Glomerular visceral epithelial cell (primary cell): ENCODE results near the gene C6orf15.

ENCODE experiments used
- DNase-seq: peaks from one replicate; pipeline ENCODE4 v3.0.0-alpha.2; 2016; ENCODE audit errors: extremely low spot score

The C6orf15 gene

GRCh38 chr6:31130751-31131150 lies 18.4 kb upstream of the C6orf15 start:
- no peak for DNase-seq

- DNase-seq = no peak
These were observed 16.8 kb upstream of the C6orf15 start for GRCh38 chr6:31129130-31129529.

DNA sequence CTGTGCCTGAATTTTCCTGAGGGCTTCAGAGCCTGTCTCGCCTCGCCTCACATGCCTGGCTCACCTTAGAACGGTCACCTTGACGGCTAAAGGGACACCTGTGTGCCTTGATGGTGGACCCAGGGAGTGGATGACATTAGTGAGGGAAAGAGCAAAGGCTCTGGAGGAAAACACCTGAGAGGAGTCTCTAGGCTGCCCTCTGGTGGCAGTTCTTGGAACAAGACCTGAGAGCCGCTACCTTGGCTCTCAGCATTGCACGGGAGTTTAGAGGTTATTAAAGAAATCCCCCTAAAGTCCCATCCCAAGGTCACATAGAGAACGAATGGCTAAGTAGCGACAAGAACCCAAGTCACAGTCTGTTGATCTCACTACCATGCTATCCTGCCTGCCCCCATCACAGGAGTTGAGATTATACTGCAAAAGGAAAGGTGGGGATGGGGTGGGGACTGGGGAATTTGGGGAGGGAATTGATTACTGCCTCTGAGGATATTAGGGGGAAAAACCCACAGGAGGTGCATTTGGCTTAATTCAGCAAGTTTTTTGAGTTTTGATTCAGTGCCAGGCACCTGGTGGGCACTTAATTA lies 15.8 kb upstream of the C6orf15 start:
- DNase-seq = peak; percentile 68

DNA sequence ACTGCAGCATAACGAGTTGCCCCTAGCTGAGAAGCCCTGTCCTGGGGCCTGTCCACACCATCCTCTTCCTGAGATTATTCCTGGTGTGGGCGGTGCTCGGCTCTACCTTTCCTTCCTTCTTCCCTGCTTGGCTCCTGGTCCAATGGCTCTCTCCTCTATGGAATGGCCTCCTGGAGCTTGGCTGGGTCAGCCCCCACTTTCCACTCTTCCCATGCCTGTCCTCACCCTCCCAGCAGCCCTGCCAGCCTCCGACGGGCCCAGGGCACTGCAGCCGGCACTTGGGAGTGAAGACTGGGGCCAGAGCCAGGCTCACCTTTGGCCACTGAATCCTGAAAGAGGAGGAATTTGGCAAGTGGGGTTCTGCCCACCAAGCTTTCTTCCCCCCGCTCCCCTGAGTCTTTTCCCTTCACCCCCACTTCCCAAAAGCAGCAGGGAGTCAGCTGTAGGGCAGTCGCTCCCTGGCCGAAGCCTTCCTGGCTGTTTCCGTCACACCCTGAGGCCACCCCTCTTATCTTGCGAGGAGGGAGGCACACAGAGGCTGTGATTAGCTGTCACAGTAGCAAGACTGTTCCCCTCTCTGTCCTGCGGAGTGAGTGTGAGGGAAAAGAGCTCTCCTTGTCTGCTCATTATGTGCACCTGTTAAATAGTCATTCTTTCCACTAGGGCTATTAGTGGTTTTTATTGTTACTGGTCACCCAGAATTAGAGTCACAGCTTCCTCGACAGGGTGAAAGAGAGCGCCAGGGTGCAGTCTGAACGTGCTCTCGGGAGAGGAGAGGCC lies 14.2 kb upstream of the C6orf15 start:
- no peak for DNase-seq

DNA sequence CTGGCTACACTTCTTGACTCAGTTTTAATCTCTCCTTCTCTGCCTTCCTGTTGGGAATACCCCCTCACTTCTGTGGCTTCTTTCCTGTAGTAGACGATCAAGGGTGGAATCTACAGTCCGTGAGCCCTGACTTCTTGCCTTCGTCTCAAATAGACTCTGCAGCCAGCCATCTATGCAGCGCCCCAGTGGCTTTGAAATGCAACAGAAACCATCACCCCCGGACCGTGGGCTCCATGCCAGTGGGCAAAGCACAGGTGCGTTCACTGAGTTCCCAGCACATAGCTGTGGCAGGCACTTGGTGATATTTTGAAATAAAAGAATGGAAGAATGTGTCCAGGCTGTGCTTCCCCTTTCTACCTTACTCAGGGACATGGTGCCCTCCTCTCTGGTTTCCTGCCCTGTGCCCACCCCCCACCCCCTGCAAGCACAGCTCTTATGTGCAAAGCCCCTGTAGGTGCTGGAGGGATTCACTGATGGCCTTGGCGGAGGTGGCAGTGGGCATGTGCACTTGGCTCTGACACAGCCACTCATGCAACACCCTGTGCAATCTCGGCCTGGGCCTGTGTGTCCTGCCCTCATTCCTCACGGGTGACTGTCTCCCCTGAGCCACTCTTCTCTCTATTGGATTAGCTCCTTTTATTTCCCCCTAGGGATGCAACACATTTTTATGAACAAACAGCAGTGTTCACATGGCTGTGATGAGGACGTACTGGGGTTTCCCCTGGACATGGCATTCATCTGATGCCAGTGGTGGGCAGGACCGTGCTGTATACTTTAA lies 13.4 kb upstream of the C6orf15 start:
- peak; percentile 52 for DNase-seq

DNA sequence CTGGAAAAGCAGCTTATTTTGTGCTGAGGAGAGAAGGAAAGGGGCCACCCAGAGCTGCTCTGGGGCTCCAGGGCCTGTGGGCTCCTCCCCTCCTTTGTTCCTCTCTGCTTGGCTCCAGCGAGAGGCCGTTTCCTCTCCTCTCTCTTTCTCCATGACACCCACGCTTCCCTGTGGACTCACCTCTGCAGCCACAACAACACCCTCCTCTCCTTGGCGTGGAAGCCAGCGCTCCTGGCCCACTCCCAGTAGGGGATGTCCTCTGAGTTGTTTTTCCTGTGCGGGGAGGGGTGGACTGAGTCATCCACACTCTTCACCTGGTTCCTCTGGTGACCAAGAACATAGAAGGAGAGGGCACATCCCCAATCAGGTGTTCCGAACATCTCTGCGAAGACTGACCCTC lies 12.8 kb upstream of the C6orf15 start:
- DNase-seq = peak; percentile 60

DNA sequence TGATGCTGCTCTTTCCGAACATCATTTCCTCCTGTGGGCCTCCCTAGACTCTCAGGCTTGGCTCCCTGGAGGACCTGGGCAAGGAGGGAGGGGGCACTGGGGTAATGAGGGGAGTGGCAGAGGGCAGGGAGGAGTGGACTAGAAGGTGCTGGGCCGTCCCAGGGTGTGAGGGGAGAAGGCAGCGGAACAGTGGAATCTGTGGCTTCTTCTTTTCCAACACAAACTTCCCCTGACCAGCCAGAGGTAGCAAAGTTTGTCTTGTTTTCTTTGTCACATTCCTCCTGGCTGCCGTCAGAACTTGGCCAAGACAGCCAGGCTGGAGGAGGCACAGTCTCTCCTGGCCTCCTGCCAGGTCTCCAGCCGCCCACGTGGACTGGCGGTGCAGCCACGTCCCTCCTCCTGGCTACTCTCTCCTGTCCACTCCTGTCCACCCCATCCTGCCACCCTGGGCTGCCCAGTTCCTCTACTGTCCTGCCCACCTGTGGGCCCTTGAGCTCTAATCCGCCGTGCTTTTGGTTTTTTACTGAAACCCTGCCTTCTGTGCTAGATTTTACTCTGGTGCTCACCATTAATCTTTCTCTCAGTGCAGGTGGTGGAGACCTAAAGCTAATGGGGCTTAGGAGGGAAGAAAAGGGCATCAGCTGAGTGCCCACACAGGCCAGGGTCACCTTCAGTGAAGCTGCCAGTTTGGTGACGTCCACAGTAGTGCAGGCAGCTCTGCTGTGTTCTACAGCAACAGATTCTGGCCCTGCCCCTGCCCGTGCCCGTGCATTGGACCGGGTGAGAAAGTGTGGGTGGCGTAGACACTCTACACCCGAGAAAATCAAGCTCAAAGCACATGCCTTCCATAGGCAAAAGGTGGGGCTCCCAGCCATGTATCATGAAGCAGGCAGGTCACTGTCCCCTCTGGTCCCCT lies 10.7 kb upstream of the C6orf15 start:
- peak; percentile 94 for DNase-seq

- DNase-seq = no peak
These were observed 8.9 kb upstream of the C6orf15 start for GRCh38 chr6:31121131-31121790.

- DNase-seq = no peak
These were observed 8.0 kb upstream of the C6orf15 start, which contains the start of gene CDSN for GRCh38 chr6:31120151-31120915. CDSN (minus strand) TSS chr6:31120446; CDS start chr6:31120419, 27 bp downstream.

GRCh38 chr6:31118178-31118577 lies 5.8 kb upstream of the C6orf15 start:
- DNase-seq = no peak

DNA sequence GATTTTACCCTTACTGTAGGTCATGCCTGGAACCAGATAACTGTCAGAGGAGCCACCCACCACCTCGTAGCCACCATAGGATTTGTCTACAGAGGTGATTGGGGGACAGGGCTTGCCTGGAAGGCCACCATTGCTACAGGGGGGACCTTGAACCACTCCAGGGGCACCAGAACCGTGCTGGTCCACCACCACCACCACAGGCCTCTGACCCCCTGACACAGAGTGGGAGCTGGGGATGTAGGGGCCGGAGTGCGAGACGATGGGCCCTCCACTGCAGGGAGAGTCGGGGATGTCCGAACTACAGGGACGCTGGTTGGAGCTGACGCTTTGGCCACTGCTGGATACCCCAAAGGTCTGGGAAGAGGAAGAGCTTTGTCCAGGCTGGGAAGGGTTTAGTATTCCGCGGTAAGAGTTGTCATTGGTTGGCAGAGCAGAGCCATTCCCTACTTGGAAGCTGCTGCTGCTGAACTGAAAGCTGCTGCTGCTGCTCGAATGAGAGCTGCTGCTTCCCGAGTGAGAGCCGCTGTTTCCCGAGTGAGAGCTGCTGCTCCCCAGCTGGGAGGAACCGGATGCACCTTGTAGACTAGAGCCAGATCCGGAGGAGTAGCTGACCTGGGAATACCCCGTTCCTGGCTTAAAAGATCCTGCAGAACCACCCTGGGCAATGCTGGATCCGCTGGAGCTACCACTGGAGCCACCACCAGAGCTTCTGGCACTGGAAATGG lies 4.4 kb upstream of the C6orf15 start:
- DNase-seq = no peak

GRCh38 chr6:31115941-31116560 lies 3.7 kb upstream of the C6orf15 start:
- no peak for DNase-seq

DNA sequence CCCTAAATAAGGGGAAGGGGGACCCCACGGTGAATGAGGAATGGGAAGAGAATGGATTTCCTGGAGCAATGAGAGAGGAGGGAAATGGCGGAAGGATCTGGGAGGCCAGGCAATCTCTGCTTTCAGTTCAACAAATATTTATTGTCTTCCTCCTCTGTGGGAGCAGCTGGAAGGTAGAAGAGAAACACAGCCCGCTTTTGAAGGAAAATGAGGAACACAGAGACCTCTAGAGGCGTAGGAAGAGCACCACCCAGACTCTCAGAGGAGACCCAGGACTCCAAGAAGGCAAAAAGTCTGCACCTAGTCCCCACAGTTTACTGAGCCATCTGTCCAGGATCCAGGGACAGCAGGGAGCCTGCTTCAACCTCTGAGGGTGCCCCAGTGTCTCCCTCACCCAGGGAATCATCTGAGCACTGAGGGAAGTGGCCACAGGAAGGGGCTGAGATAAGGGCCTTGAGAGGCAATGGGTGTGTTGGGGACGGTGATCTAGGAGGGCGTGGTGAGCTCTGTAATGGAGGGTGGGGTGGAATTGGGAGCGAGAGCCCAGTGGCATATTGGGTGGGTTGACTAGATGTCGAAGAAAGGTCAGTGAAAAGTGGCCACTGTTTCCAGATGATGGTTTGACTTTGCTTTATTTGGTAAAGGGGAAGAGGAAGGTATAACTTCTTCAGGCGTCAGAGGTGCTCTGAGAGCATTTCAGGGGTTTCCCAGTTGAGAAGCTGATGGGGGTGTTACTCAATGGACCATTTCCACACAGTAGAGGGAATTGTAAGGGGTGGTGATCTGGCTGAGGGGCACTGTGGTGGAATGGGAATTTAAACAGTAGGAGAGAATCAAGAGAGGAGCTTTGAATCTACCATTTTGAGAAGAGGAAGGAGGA lies 2.8 kb upstream of the C6orf15 start:
- peak; percentile 51 for DNase-seq

DNA sequence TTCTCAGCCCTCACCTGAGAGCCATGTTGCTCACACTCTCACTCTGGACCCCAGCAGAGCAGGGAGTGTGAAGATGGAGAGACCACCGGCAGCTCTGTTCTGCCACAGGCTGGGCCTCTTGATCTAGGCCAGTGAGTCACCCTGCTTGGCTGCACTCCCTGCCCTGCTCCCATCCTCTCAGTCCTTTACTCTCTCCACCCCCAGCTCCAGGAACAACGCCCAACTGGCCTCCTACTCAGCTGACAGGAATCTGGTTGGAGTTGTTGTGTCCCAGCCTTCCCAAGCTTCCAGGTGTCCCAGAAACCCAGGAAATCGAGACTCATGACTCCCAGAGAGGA lies 2.1 kb upstream of the C6orf15 start, which contains the start of gene PSORS1C1:
Gene PSORS1C1 (plus strand): TSS at position 260 of the 338 bp plus-strand sequence. CDS start 14,833 bp downstream, outside the sequence.
- DNase-seq = peak; percentile 92

DNA sequence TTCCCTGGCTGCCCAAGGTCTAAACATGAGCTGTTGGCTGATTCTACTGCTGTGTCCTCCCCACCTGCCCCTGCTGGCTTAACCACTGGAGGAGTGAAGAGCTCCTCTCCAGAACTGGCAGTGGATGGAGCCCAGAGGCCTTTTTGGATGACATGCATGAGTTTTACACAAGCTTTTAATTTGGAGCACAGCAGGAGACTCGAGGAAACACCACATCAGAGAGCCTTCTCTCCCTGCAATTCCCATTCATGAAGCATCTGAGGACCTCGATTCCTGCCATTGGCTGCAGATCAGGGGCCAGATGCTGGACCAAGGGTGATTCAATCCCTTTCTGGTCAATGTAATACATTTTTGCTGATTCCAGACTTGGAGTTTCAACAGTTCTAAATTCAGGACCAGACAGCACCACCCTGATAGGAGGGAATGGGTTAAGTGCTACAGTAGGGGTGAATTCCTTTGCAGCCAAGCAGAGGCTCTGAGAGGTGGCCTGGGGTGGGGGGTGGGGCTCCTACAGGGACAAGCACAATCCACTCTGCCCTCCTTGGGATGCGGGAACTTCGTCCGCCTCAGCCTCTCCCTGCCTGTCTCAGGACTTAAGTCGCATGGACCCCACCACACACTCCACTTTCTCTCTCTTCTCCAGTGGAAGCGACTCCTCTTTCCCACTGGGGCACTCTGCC lies 1.6 kb upstream of the C6orf15 start:
- DNase-seq = peak; percentile 52

- DNase-seq = no peak
These were observed 663 bp downstream of the C6orf15 start for GRCh38 chr6:31111712-31112111.

- no peak for DNase-seq
These were observed 1.4 kb downstream of the C6orf15 start for GRCh38 chr6:31110825-31111582.
